Myocyte (in vitro differentiated cells): Measurements from ENCODE around the gene DMD. TPM values are rescaled to one million over a fixed set of nuclear protein-coding genes. Genes with fewer than 3 reads are reported as not detected.
A peak's percentile ranks its signal among the peaks of the same experiment; 100 is the strongest.

Experiments used
- DNase-seq: peaks from one replicate; pipeline ENCODE4 v3.0.0-alpha.2; 2012; ENCODE audit warnings: low read depth
- total RNA-seq: library from RNA; depleted of rRNA; stranded (reverse); fragments of >200 nt; gene quantifications from 2 replicates; pipeline ENCODE4 v1.2.3, GENCODE V29; 2014

DMD gene
- total RNA-seq, 1 donor from 2014 or later, result 123 TPM

DNA sequence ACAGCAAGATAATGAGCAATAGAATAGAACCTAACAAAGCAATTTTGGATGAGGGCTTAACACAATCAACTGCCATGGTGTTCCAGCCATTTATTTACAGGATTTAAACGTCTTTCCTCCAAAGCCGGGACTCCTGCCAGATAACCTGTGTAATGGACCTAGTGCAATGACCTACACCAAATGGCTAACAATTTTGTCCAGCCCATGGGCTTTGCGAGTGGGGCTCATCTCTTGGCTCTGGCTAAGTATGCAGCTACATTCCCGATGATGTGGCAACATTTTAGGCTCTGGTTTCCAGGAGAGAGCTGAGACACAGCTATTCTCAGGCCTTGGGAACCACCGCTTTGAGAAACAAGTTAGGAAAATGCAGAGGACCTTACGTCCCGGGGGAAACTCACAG, 1317.2 kb downstream of the DMD start:
- no peak for DNase-seq

DNA sequence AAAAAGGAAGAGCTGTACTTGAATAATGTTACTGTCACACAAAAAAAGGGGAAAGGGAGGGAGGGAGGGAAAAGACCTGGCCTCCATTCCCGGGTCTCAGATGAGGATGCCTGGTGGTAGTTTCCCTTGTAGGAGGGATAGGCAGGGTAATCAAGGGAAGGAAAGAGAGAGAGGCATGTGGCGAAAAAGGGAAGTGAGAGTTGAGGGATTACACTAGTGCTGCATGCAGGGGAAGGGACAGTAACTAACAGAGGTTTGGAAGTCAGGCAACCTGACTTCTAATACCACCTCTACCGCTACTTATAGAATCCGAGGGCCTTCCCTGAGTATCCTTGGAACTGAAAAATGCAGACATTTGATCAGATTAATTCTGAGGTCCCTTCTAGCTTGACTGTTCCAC, 1317.8 kb downstream of the DMD start:
- no peak for DNase-seq

DNA sequence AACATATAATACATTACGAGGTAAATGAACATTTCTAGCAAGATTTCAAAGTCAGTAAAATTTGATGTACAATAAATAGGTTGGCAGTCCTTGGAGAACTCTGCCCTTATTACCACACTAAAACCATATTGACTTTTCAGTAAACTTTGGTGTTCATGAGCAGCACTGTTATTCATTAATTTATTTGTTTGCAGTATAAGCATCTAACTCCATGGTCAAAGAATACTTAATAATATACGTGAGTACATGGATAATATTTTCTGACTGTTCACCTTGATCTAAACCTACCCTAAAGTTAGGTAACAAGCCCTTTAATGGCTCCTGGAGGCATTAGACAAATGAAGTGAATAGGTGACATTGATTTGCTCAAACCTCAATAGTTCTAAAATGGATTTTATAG, 1322.3 kb downstream of the DMD start:
- no peak for DNase-seq

DNA sequence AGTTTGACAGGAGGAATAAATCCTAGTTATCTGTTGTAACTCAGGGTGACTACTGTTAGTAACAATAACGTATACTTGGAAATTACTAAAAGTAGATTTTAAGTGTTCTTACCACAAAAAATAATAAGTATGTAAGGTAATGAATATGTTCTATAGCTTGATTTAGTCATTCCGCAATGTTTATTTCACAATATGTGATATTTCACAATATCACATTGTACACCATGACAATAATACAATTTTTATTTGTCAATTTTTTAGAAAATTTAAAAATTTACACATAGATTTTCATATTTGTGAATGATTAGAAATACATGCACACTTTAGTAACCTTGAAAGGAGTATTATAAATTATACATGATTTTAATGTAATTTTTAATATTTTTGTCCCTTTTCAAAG, 1326.8 kb downstream of the DMD start:
- DNase-seq, result no peak

DNA sequence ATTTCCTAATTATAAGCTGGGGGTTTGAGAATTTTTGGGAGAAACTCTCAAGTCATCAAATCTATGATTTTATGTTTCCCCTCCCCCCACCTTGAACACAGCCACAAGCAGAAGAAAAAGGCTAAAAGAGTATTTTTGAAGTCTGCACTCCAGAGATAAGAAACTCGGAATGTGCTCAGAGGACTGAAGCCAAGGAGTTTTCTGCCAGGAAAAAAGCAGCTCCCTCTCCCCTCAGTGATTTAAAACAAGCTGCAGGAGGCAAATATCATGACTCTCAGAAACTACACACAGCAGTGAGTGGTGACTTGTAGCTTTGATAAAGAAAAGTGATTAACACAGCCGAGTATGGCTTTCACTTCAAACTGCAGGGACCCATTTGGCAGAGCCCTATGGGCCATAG, 1339.3 kb downstream of the DMD start:
- no peak for DNase-seq

DNA sequence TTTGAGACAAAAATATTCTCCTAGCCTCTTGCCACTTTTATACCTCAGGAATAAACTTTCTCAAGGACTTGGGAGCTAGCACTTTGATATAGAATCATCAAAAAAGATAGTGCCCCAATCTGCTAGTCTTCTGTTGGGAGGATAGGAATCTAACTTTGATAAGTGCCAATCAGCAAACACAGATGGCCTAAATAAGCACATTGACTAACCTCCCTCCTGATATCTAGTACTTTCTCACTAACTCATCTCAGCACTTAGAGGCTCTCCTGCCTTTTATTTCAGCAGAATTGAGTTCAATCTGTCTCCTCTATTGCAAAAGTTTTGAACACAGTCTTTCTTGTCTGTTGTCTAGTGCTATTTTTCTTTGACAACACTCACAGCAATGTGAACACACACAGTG, 1341.1 kb downstream of the DMD start:
- no peak for DNase-seq

DNA sequence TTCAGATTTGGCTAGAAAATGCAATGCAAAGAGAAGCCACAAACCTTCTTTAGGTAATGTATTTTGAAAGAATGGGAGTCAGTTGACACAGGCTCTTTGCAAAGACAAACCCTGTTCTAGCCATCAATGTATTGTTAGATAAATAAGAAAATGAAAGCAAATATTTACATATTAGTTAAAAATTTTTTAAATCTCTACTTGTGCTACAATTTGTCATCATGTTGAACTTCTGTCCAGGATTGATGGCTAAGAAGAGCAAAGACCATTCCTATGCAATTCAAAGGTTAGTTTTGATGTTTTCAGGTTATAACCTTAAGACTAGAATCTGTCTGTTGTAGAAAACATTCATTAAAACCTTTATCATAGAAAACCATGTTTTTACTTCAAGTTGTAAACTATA, 1350.7 kb downstream of the DMD start:
- no peak for DNase-seq

DNA sequence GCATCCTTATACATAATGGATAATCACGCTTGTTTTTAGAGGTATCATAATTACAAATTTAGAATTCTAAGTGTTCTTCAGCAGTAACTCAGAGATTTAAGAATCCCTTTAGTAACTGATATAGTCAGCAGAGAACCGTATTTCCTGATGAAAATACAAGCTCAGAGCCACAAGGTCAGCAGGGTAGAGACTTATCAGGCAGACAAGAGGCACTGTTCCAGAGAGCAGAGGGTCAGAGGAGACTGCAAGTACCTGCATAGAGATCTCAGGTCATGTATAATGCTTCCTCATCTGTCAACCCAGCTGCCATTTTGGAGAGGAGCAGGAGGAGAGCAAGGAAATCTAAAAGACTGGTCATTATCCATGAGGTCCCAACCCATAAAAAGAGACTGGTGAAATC, 1352.4 kb downstream of the DMD start:
- DNase-seq, result no peak

DNA sequence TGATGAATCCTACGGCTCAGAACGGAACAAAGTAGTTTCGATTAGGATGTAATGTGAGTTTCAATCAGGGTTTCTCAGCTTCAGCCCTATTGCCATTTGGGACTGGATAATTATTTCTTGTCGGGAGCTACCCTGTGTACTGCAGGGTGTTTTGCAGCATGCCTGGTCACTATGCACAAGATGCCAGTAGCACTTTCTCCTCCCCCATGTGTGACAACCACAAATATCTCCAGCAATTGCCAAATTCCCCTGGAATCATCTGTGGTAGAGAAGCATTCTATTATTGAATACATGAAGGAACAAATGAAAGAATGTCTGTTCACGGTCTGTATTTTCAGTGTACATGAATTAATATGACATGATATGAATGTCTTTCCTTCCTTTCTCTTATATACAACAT, 1356.6 kb downstream of the DMD start:
- peak; percentile 33 for DNase-seq

DNA sequence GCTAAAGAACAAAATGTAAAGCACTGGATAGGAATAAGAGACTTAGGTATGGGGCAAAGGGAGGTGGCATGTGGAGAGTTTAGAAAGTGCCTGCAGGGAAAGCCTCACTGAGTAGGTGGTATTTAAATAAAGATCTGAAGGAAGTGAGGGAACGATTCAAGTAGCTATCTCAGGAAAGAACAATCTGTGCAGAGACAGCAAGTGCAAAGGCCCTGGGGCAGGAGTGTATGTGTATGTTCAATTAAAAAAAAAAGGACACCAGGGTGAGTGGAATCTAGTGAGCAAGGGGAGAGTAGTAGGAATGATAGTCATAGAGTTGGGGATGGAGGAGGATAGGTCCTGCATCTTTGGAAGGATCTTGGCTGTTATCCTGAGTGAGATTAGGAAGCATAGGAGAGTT, 1359.6 kb downstream of the DMD start:
- DNase-seq, result no peak

DNA sequence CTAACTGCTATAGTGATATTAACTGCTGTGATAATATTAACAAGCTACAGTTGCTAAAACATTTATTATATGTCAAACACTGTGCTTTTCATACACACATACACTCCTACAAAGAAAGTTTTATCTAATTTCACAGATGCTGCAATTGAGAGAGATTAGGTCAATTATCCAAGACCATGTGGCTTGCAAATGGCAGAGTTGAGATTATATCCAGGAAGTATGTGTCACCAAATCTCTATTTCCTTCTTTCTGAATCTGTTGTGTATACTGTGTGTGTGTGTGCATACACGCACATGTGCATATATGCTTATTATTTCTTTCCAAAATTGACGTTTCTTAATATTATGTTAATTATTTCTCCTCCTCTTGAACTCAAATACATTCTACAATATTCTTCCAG, 1363.6 kb downstream of the DMD start:
- no peak for DNase-seq

DNA sequence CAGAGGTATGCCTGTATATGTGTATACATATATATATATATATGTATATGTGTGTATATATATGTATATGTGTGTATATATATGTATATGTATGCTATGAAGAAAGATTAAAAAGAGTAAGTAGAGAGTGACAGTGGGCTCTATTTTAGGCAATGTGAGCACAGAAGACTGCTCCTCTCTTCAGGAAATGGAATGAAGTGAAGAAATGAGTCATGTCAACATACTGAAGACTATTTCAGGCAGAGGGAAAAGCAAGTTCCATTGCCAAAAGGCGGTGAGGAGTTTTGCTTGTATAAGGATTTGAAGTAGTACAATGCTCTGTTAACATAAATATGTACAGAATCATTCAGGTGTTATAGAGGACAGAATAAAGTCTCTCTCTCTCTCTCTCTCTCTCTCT, 1366.3 kb downstream of the DMD start:
- DNase-seq, result peak; percentile 46

DNA sequence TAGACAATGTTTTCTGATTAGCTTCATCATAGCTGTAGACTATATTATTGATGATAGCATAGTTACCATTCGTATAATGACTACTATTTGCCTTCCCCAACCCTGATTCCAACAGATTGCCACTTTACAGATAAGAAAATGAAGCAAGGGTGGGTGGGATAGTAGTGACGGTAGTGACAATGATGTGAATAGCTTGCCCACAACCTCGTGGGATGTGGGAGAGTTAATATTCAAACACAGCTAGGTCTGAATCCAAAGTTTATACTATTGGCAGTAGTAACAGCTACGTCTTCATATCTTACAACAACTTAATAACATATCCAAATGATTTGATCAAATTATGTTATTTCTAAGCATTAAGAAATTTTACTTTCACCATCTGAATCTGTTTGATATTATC, 1372.7 kb downstream of the DMD start:
- DNase-seq, result no peak

DNA sequence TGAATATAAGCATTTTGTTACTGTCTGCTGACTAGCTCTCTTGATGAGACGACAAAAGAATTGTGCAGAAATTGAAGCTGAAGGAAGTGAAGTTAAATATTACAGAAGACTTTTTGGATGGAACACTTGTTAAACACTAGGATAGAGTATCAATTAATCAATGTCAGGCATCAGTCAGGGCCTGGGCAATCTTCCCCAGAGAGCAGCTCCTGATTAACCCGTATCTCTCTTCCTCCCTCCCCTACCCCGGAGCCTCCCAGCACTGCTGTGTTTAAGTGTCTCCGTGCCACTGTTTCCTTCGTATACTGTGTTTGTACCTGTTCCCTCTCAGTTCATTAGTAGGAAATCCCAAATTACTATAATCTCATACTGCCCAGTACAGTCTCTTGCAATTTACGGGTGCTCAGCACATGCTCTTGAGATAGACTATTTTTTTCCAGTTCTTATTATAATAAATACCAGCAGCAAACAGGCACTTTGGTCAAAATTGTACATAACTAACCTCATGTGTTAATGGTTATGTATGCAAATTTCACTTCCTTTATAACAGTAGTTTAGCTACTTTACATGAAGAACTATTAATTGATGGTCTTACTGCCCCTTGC, 1373.8 kb downstream of the DMD start:
- no peak for DNase-seq

DNA sequence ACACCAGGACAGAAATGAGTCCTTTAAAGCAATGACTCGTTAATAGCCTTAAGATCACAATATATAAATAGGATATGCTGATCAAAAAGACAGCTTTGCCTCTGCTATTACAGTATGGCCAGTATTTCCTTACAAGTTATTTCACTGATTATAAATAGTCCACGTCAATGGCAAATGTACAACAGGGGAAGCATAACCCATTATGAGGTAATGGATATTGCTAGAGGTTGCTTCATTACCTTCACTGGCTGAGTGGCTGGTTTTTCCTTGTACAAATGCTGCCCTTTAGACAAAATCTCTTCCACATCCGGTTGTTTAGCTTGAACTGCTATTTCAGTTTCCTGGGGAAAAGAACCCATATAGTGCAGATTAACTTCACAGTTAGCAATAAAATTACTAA, 1374.9 kb downstream of the DMD start:
- peak; percentile 17 for DNase-seq

DNA sequence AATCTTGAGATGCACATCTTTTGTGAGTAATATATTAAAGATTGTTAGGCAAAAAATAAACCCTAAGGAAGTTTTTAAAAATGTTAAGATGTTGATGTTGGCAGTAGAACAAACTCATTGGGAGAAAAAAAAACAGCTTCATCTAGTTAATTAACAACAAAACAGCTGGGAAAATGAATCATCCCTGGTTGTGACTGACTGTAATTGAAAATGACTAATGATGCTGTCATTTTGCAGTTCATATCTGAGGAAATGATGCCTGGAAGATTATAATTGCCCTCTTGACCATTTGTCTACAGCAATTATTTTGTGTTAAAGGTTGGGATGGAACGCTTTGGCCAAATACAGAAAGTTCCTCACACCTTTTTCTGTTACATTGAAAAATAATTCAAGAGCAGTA, 1379.1 kb downstream of the DMD start:
- peak; percentile 26 for DNase-seq

DNA sequence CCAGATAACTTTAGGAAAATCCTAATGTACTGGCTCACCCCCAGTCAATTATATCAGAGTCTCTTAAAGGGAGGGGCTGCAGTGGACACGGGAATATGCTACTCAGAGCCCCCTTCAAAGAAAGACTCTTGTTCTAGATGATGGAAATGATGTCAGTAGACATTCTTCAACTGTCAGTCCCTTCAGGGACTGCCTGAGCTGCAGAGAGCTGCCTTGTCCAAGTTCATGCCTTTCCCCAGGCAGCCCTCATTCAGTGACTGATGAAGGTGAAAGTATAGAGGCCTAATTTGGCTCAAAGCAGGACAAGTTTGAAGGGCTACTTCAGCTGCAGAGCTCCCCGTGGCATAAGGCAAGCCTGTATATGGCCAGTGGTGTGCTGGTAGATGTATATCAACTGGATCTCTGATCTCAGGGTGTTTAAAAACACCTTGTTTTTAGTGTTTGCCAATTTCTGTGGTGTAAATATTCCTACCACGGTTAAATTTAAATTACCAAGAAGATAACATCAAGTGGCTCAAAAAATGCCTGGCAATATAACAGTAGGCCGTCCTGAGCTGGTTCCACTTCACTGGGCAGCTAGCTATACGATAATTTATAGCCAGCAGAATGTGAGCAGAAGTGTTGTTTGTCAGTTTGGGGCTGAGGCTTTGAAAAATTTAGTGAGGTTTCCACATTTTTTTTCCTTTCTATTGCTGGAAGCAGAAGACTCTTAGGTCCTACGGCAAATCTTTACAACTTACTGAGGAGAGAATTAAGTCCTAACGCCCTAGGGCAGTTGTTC, 1390.7 kb downstream of the DMD start:
- no peak for DNase-seq

DNA sequence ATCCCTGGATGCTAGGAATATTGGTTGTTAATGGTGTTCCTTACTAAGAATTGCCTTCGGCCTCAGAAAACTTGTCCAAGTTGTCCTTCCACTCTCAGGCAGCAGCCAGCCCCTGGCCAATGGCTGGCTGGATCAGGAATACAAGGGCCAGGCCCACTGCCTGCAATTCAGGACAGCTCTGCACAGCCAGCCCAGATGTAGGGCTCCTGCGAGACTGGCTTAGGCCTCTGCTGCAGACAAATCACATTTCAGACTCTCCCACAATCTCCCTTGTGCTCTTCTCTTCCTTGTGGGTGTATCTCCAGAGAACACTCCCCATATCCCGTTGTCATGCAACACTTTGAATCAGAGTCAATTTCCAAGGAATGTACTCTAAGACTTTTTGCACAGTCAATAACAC, 1391.9 kb downstream of the DMD start:
- DNase-seq, result no peak

DNA sequence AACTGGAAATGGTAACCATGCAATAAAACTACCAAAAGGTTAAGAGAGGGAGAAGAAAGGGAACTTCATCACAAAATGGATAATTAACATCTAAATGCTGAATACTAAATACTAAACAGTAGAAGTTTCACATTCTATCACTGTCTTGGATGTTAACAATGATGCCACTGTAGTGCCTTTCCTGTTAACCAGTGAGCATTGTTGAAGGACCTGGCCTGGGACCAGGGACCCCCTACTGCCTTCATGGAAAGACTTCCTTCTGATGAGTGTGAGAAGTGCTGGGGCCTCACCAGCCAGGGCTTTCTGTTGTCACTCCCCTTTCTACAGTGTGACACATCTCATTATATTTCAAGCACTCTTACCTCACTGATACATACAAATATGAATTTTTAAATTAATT, 1400.2 kb downstream of the DMD start:
- DNase-seq, result no peak

DNA sequence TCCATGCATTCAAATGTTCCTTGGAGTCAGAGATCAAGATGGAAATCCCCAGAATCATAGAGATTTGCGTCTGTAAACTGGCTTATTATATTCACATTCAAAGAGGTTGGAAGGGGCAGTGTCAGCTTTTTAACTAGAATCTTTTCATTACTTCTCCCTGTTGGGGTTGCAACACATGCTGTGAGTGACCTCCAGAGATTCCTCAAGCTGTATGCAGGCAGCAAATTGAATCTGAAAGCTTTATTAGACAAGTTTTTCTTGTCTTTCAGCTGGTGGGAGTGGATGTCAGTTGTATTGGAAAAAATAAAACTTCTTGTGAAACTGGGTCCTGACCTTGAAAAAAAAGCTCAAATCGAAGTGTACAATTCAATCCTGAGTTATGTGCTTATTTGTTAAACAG, 1403.0 kb downstream of the DMD start:
- no peak for DNase-seq

DNA sequence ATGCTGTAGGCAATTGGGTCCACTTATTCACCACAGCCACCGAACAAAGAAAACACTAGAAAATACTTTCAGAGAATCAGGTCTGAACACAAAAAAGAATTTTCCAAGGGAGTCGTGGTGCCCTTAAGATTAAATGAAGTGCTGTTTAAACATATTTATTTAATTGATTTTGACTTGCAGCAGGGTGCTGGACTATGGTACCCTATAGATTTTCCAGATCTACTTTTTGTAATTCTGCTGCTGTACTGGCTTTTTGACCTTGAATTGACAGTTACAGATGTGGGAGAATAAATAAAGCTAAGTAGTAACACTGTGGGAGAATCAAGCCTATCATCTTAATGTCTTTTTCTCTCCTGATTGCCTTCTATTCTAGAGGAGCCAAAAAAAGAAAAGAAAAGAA, 1404.2 kb downstream of the DMD start:
- DNase-seq, result no peak

DNA sequence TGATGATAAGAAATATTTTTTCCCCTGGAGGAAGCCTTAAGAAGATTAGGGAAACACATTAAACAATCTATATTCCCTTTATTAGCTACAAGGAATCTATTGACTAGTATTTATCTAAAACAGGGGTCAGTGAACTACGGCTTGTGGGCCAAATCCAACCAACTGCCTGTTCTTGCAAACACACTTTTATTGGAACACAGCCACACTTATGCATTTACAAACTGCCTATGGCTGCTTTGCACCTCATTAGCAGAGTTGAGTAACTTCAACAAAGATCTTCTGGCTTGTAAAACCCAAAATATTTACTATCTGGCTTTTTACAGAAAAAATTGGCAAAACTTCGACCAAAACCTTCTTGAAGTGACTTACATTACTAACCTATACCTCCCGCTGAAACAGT, 1405.6 kb downstream of the DMD start:
- DNase-seq, result no peak

DNA sequence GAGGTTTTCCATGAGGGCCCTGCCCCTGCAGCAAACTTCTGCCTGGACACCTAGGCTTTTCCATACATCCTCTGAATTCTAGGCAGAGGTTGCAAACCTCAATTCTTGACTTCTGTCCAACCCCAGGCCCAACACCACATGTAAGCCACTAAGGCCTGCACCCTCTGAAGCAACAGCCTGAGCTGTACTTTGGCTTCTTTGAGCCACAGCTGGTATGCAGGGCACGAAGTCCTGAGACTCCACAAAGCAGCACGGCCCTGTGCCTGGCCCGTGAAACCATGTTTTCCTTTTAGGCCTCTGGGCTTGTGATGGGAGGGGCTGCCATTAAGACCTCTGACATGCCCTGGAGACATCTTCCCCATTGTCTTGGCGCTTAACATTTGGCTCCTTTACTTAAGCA, 1411.1 kb downstream of the DMD start:
- peak; percentile 20 for DNase-seq
